Endothelial cell of umbilical vein (primary cell): ENCODE data around the gene CD81. TPM values are rescaled to one million over a fixed set of nuclear protein-coding genes. Genes with fewer than 3 reads are reported as not detected.

Experiments used
- BruUV-seq: library from RNA; stranded (reverse); fragments of 400-500 nt; replicated peaks from 2 replicates; lab custom pipeline; 2021; lab: Mats Ljungman, UMichigan
- CTCF ChIA-PET: fragments of 300-600, 350-600 bp; sonication (Branson Sonifier 250); formaldehyde crosslinking; loops from one replicate; lab custom pipeline; 2021; ENCODE audit warnings: antibody characterized with exemption, inconsistent platforms; lab: Charles Lee
- POLR2A ChIA-PET: fragments of 300-600, 350-600 bp; sonication (Branson Sonifier 250); formaldehyde crosslinking; loops from one replicate; lab custom pipeline; 2021; ENCODE audit warnings: antibody characterized with exemption, inconsistent platforms; lab: Charles Lee
- DNase-seq: peaks from one replicate; pipeline ENCODE4 v3.0.0-alpha.2; 2011; ENCODE audit warnings: low read depth, low spot score
- FAIRE-seq: peaks from 2 replicates; lab custom pipeline; 2011; peaks lifted over from hg19 to GRCh38; lab: Jason Lieb, UNC
- H2AFZ ChIP-seq: 2 replicates; pipeline ENCODE4 v1.6.0; 2012; ENCODE audit warnings: low read depth, low read length, control low read depth, inconsistent platforms
- H3K27ac ChIP-seq: 2 replicates; pipeline ENCODE4 v1.5.1; 2011; ENCODE audit warnings: low read depth, mild to moderate bottlenecking, control low read depth, low read length, moderate library complexity; ENCODE audit not compliant: insufficient read depth
- H3K27me3 ChIP-seq, 2 experiments: 2 replicates each; pipeline versions ENCODE4 v1.6.0 to v1.6.1; 2011; ENCODE audit warnings: low read length in 2 of 2, mixed read lengths in 1 of 2; ENCODE audit not compliant: control insufficient read depth in 2 of 2, insufficient read depth in 2 of 2
- H3K36me3 ChIP-seq, 2 experiments: 2 replicates in 1 of 2; 3 replicates in 1 of 2; pipeline ENCODE4 v1.5.1; 2011; ENCODE audit warnings: low read length in 2 of 2, mild to moderate bottlenecking in 1 of 2, moderate library complexity in 1 of 2; ENCODE audit not compliant: control insufficient read depth in 2 of 2, insufficient read depth in 2 of 2; ENCODE audit errors: extremely low read depth in 1 of 2
- H3K4me1 ChIP-seq: 3 replicates; pipeline ENCODE4 v1.5.1; 2011; ENCODE audit warnings: mild to moderate bottlenecking, low read length; ENCODE audit not compliant: control insufficient read depth, insufficient read depth; ENCODE audit errors: extremely low read depth
- H3K4me2 ChIP-seq: 2 replicates; pipeline ENCODE4 v1.6.1; 2011; ENCODE audit warnings: low read length, control low read depth, mixed read lengths; ENCODE audit not compliant: insufficient read depth
- H3K4me3 ChIP-seq, 3 experiments: fragments of 200-600 bp in 1 of 3; sonication (generic), shearing (Covaris generic) in 1 of 3; replicated peaks in 1 of 3; 2 replicates each; pipeline ENCODE4 v1.5.1; 2011 to 2016; ENCODE audit warnings: control low read depth in 3 of 3, low read length in 3 of 3, mild to moderate bottlenecking in 2 of 3, inconsistent platforms in 1 of 3, low read depth in 1 of 3, moderate library complexity in 1 of 3; ENCODE audit not compliant: insufficient read depth in 1 of 3
- H3K79me2 ChIP-seq: 2 replicates; pipeline ENCODE4 v1.6.0; 2012; ENCODE audit warnings: low read length, inconsistent platforms; ENCODE audit not compliant: control insufficient read depth, insufficient read depth
- H3K9ac ChIP-seq: replicated peaks from 2 replicates; pipeline ENCODE3; 2011; ENCODE audit warnings: low read length, control low read depth; ENCODE audit not compliant: insufficient read depth; ENCODE audit errors: extremely low read depth
- H3K9me1 ChIP-seq: replicated peaks from 3 replicates; pipeline ENCODE4 v1.6.0; 2011; ENCODE audit warnings: mild to moderate bottlenecking, low read length; ENCODE audit not compliant: control insufficient read depth, insufficient read depth; ENCODE audit errors: extremely low read depth
- H3K9me3 ChIP-seq: replicated peaks from 2 replicates; pipeline ENCODE4 v1.5.1; 2012; ENCODE audit warnings: low read length, inconsistent platforms; ENCODE audit not compliant: control insufficient read depth, insufficient read depth
- H4K20me1 ChIP-seq: replicated peaks from 2 replicates; pipeline ENCODE3; 2011; ENCODE audit warnings: mild to moderate bottlenecking, low read length; ENCODE audit not compliant: control insufficient read depth, insufficient read depth; ENCODE audit errors: extremely low read depth
- CTCF ChIP-seq, 2 donors: IDR thresholded peaks; 1 replicate in 1 of 2; 2 replicates in 1 of 2; pipeline ENCODE4 v1.5.1; 2011; ENCODE audit warnings: low read length in 2 of 2, mild to moderate bottlenecking in 2 of 2, moderate library complexity in 2 of 2, control low read depth in 1 of 2, inconsistent platforms in 1 of 2, low read depth in 1 of 2; ENCODE audit not compliant: insufficient read depth in 1 of 2; ENCODE audit errors: extremely low read depth in 1 of 2
- EZH2 ChIP-seq: IDR thresholded peaks from 2 replicates; pipeline ENCODE4 v1.6.1; 2012; ENCODE audit warnings: borderline replicate concordance, low read depth, mild to moderate bottlenecking, moderate library complexity, low read length, inconsistent platforms; ENCODE audit not compliant: severe bottlenecking
- FOS ChIP-seq: IDR thresholded peaks from 2 replicates; pipeline ENCODE4 v1.6.1; 2011; ENCODE audit warnings: mild to moderate bottlenecking, low read length, moderate library complexity, borderline replicate concordance; ENCODE audit not compliant: insufficient read depth
- GATA2 ChIP-seq: IDR thresholded peaks from 2 replicates; pipeline ENCODE4 v1.7.0; 2011; ENCODE audit warnings: low read depth, mild to moderate bottlenecking, moderate library complexity, mixed read lengths, low read length; ENCODE audit not compliant: insufficient read length, insufficient read depth
- JUN ChIP-seq: IDR thresholded peaks from 2 replicates; pipeline ENCODE4 v1.6.1; 2011; ENCODE audit warnings: borderline replicate concordance, low read depth; ENCODE audit not compliant: insufficient read length, insufficient read depth
- MAX ChIP-seq: IDR thresholded peaks from 2 replicates; pipeline ENCODE4 v1.6.1; 2011; ENCODE audit not compliant: insufficient read depth, insufficient read length
- MYC ChIP-seq: IDR thresholded peaks from one replicate; pipeline ENCODE4 v1.6.1; 2011; ENCODE audit warnings: mild to moderate bottlenecking, low read depth, low read length
- POLR2A ChIP-seq: IDR thresholded peaks from 2 replicates; pipeline ENCODE4 v1.6.1; 2012; ENCODE audit warnings: low read depth, mild to moderate bottlenecking, control low read depth, low read length
- POLR2AphosphoS5 ChIP-seq: IDR thresholded peaks from 2 replicates; pipeline ENCODE4 v1.6.1; 2012; ENCODE audit warnings: low read depth, mild to moderate bottlenecking, control low read depth, low read length, moderate library complexity; ENCODE audit not compliant: insufficient read depth
- dilution Hi-C: fragments of 300-500 bp; cut with MboI; formaldehyde crosslinking; loops from one replicate; pipeline ENCODE4 v1.15.0; 2019; ENCODE audit warnings: low sequenced_read_pairs; ENCODE audit not compliant: extremely low pct_ligation_motif_present
- intact Hi-C: fragments of 100-400 bp; cut with micrococcal nuclease; formaldehyde crosslinking; loops from one replicate; pipeline ENCODE4 v1.10.0; 2022
- polyA plus RNA-seq, 4 experiments: library from polyadenylated mRNA; depleted of rRNA in 3 of 4; stranded (reverse) in 3 of 4; unstranded in 1 of 4; fragments of >200 nt; gene quantifications; 2 replicates each; pipeline versions ENCODE4 v1.2.1 to v1.2.3, GENCODE V29; 2011 to 2012; ENCODE audit warnings: missing spikeins in 1 of 4
- total RNA-seq: library from RNA; stranded (reverse); gene quantifications from 2 replicates; pipeline ENCODE4 v1.2.3, GENCODE V29; 2021

CD81 gene
- total and polyA plus RNA-seq, 2 donors (not counting 3 experiments of a cell fraction or from before 2014, with no cell fraction given): 409 to 802 TPM

- Histone ChIP-seq H3K9ac (no peak overlapping the region), H3K9me1 (no peaks in the 10 kb centered on the region), H2AFZ (no peak overlapping the region), H3K9me3 (no peaks in the 10 kb centered on the region), H3K36me3 (no peaks in the 10 kb centered on the region), H3K27me3 (no peaks in the 10 kb centered on the region), H4K20me1 (no peaks in the 10 kb centered on the region), H3K79me2 (no peaks in the 10 kb centered on the region), H3K4me2 (no peak overlapping the region), H3K27ac (no peak overlapping the region), H3K4me3 (no peak overlapping the region), H3K4me1 (no peaks in the 10 kb centered on the region)
- DNase-seq: no peak
- CTCF ChIA-PET: interaction anchor here (1.5 kb wide), 1 partner anchor 11 kb away, joined by 3 read pairs; the partner anchor contains the start of gene CD81
- dilution Hi-C loops (no loop called here), intact Hi-C loops (no loop called here)
- POLR2A ChIA-PET: no interaction called here
- BruUV-seq: no TSS peak
- TF ChIP-seq EZH2: no peak
- no peak for TF ChIP-seq POLR2A
- no peak for TF ChIP-seq MYC
- no peak for TF ChIP-seq FOS
- TF ChIP-seq JUN: no peak
- no peak for TF ChIP-seq GATA2
- TF ChIP-seq MAX: no peak
- no peak for TF ChIP-seq CTCF (IDR thresholded peaks at IDR 0.05; ENCODE audit: extremely low read depth in 1 of 2, insufficient read depth in 1 of 2, low read depth in 1 of 2, low read length in 2 of 2)
- TF ChIP-seq POLR2AphosphoS5: no peak
- no peak for FAIRE-seq
Observed at GRCh38 chr11:2366276-2366675, 10.8 kb upstream of the CD81 start.
